Esophagus muscularis mucosa (tissue), 4 donors: ENCODE results near the gene ATP1B2. TPM values are rescaled to one million over a fixed set of nuclear protein-coding genes. Genes with fewer than 3 reads are reported as not detected.

Experiments used
- DNase-seq: peaks from one replicate; pipeline ENCODE4 v3.0.0-alpha.2; 2017; ENCODE audit errors: extremely low spot score
- H3K27ac ChIP-seq, 4 donors: fragments of 200-600 bp; sonication (generic); replicated peaks in 1 of 4; 1 replicate in 3 of 4; 2 replicates in 1 of 4; pipeline ENCODE4 v1.5.1; 2016 to 2019; ENCODE audit warnings: mild to moderate bottlenecking in 1 of 4
- H3K27me3 ChIP-seq, 4 donors: fragments of 200-600 bp; sonication (generic); one replicate each; pipeline versions ENCODE4 v1.5.1 to v1.6.0; 2016 to 2019
- H3K36me3 ChIP-seq, 4 donors: fragments of 200-600 bp; sonication (generic); one replicate each; pipeline ENCODE4 v1.5.1; 2016 to 2019
- H3K4me1 ChIP-seq, 4 donors: fragments of 200-600 bp; sonication (generic); one replicate each; pipeline ENCODE4 v1.5.1; 2016 to 2019
- H3K4me3 ChIP-seq, 4 donors: fragments of 200-600 bp; sonication (generic); 1 replicate in 2 of 4; 2 replicates in 2 of 4; pipeline ENCODE4 v1.5.1; 2016 to 2019; ENCODE audit warnings: mild to moderate bottlenecking in 4 of 4, moderate library complexity in 1 of 4
- H3K9me3 ChIP-seq, 4 donors: fragments of 200-600 bp; sonication (generic); 1 replicate in 3 of 4; 2 replicates in 1 of 4; pipeline ENCODE4 v1.5.1; 2016 to 2019
- CTCF ChIP-seq, 3 experiments: fragments of 200-600 bp in 2 of 3; fragments of 450-650 bp in 1 of 3; sonication (generic) in 2 of 3; IDR thresholded peaks; one replicate each; pipeline ENCODE4 v1.5.1; 2017 to 2019; ENCODE audit warnings: antibody characterized with exemption in 3 of 3, mild to moderate bottlenecking in 2 of 3, moderate library complexity in 1 of 3
- EP300 ChIP-seq: sonication (generic); formaldehyde crosslinking; IDR thresholded peaks from one replicate; pipeline ENCODE4 v1.6.1; 2017; ENCODE audit warnings: antibody characterized with exemption
- POLR2A ChIP-seq: fragments of 450-650 bp; IDR thresholded peaks from one replicate; pipeline ENCODE4 v1.6.1; 2017; ENCODE audit warnings: antibody characterized with exemption, moderate library complexity, mild to moderate bottlenecking, low read depth
- POLR2AphosphoS5 ChIP-seq, 2 donors: sonication (generic); formaldehyde crosslinking; IDR thresholded peaks; one replicate each; pipeline ENCODE4 v1.6.1; 2017; ENCODE audit warnings: antibody characterized with exemption in 2 of 2
- WGBS: methylation state at CpG from one replicate; pipeline ENCODE4 v1.1.5; 2018; 5-methylcytosine and 5-hydroxymethylcytosine counted together
- intact Hi-C: fragments of 100-400 bp; cut with DNase I; formaldehyde crosslinking; loops from one replicate; pipeline ENCODE4 v1.15.1; 2023
- total RNA-seq, 4 donors: library from RNA; depleted of rRNA; stranded (reverse); fragments of >200 nt; gene quantifications; one replicate each; pipeline versions ENCODE4 v1.1.0 to v1.2.1, GENCODE V29; 2016

The ATP1B2 gene, protein sequence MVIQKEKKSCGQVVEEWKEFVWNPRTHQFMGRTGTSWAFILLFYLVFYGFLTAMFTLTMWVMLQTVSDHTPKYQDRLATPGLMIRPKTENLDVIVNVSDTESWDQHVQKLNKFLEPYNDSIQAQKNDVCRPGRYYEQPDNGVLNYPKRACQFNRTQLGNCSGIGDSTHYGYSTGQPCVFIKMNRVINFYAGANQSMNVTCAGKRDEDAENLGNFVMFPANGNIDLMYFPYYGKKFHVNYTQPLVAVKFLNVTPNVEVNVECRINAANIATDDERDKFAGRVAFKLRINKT
- 1 to 10 TPM; 1.6 to 2.9 (median 2.2) TPM for total RNA-seq

DNA sequence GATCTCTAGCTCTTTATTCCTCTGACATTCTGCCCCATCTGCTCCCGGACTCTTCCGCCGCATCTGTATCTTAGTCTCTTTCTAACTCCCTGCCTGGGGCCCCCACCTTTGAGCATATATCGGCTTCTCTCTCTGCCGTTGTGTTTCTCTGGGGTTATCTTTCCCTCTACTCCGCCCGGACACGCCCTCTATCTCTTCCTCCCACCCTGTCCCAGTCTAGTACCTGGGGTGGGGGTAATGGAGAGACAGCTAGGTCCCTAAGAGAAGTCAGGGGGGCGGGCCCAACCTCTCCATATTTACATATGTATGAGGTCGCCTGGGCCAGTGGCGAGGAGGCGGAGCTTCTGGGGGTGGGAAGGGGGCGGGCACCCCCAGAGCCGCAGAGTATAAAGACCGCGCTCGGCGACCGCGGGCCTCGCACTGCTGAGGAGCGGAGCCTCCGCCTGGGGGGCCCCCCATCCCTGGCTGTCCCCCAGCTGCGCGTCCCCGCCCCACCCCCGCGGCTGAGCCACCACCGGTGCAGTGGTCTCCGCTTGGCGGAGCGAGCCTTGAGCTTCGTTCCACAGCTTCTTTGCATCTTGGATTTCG lies at the start of gene ATP1B2:
Gene ATP1B2, plus strand, starts transcription at position 418 of the 588 bp plus-strand sequence. CDS start 593 bp downstream, outside the sequence.
- WGBS, result 4% methylated on average over 14 of the region's 34 CpGs
- intact Hi-C loops, result no loop called here
- no peak for DNase-seq
- no peaks in the 10 kb centered on the region for H3K9me3 ChIP-seq
- H3K36me3 ChIP-seq, result no peaks in the 10 kb centered on the region
- H3K4me1 ChIP-seq, result peaks cover 19 to 27% (median 25%) of the 10 kb centered on the region in 4 donors
- H3K27ac ChIP-seq, result peak within 1 kb of the TSS; percentile 52 to 72 (median 66)
- H3K27me3 ChIP-seq, result peaks cover 0 to 39% (median 24%) of the 10 kb centered on the region in 4 donors
- TF ChIP-seq POLR2A (no peak), POLR2AphosphoS5 (IDR thresholded peaks at IDR 0.05) (no peak), CTCF (IDR thresholded peaks at IDR 0.05) (no peak), EP300 (no peak)
- peak within 1 kb of the TSS; percentile 55 to 63 (median 58) for H3K4me3 ChIP-seq

DNA sequence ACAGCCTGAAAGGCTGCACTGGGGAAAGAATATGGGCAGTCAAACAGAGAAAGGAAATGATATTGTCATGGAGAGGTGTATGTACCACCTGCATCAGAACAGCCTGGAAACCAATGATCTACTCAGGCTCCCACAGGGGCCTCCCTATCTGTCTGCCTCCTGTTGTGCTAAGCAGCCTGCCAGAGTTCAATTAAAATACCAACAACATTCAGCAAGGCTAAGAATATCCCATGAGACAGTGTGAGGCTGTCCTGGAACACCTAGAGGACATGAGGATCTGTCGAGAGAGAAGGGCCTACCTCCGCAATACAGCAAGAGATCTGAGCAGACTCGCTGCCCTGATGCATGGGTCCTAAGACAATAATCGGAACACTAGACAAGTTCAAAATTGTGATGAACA lies 44.4 kb upstream of the ATP1B2 start:
- H3K27ac ChIP-seq, result no peak overlapping the region
- no peak overlapping the region for H3K4me3 ChIP-seq
- no peaks in the 10 kb centered on the region for H3K27me3 ChIP-seq
- H3K9me3 ChIP-seq, result no peaks in the 10 kb centered on the region
- TF ChIP-seq POLR2AphosphoS5 (IDR thresholded peaks at IDR 0.05) (no peak), EP300 (no peak), POLR2A (no peak), CTCF (IDR thresholded peaks at IDR 0.05) (no peak)
- 94% methylated on average over 4 of the region's 4 CpGs for WGBS
- H3K4me1 ChIP-seq, result peaks cover 12 to 23% (median 22%) of the 10 kb centered on the region in 4 donors
- H3K36me3 ChIP-seq, result peaks cover 42 to 66% (median 49%) of the 10 kb centered on the region in 4 donors
- no peak for DNase-seq
- intact Hi-C loops, result no loop called here

DNA sequence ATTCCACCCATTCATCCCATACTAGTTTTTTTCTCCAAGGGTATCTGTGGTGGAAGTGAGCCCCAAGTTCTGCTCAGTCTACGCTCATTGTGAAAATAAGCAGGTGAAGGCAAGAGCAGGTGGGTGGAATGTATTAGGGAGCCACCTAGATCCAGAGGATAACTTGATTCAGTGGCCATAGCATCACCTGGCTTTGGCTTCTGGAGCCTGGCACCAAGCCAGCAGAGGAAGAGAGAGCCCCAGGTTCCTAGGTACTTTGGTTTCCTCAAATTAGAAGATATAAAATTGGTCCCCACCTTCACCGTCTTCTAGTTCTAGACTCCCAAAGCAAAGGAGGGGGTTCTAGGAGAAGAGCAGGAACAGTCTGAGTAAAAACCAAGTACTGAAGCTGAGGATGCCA lies 40.1 kb upstream of the ATP1B2 start:
- intact Hi-C loops, result no loop called here
- Histone ChIP-seq H3K27me3 (no peaks in the 10 kb centered on the region), H3K4me1 (peaks cover 33 to 57% (median 56%) of the 10 kb centered on the region in 4 donors), H3K4me3 (no peak overlapping the region), H3K27ac (no peak overlapping the region), H3K36me3 (peaks cover 0 to 25% (median 6%) of the 10 kb centered on the region in 4 donors), H3K9me3 (no peaks in the 10 kb centered on the region)
- DNase-seq, result no peak
- no peak for TF ChIP-seq CTCF (IDR thresholded peaks at IDR 0.05)
- TF ChIP-seq EP300, result no peak
- no peak for TF ChIP-seq POLR2A
- no peak for TF ChIP-seq POLR2AphosphoS5 (IDR thresholded peaks at IDR 0.05)
- WGBS, result 95% methylated on average over 2 of the region's 2 CpGs

DNA sequence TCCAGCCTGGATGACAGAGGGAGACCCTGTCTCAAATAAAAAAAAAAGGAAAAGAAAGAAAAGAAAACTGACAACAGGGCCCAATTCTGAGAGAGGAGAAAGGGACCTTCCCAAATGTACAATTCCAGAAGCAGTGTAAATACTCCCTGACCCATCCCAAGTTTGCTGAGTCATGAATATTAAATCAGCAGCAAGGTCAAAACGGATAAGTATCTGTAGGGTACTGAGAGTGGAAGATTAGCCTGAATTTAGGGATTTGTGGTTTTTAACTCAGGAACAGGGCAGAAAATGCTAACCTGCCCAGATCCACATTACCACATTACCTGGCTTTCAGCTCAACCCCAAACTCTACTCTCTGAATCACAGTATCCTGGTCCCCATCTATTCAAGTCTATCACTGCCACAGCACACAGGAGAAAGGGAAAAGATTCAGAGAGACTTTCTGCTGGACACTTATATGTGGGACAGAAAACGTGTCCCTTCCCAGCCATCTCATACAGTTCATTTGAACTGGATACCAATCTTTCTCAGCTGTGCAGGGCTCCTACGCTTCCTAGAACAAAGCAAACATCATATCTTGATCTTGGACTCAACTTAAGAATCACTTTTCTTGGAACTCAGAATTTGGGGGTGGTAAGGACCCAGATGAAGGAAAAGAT lies 39.0 kb upstream of the ATP1B2 start:
- Histone ChIP-seq H3K27me3 (no peaks in the 10 kb centered on the region), H3K4me3 (no peak overlapping the region), H3K27ac (no peak overlapping the region), H3K9me3 (no peaks in the 10 kb centered on the region), H3K4me1 (peaks cover 28 to 60% (median 58%) of the 10 kb centered on the region in 4 donors), H3K36me3 (peaks cover 0 to 17% (median 1%) of the 10 kb centered on the region in 4 donors)
- TF ChIP-seq POLR2AphosphoS5 (IDR thresholded peaks at IDR 0.05) (no peak), POLR2A (no peak), CTCF (IDR thresholded peaks at IDR 0.05) (no peak)
- 63% methylated on average over 3 of the region's 3 CpGs for WGBS
- DNase-seq, result no peak
- intact Hi-C loops, result no loop called here
